Lung (tissue), 12 donors: ENCODE results near the gene GPR61. TPM values are rescaled to one million over a fixed set of nuclear protein-coding genes. Genes with fewer than 3 reads are reported as not detected.

Experiments
- ATAC-seq: fragments of 200-7000 bp; cut with Tn5 transposase; one replicate; pipeline ENCODE4 v1.9.1; 2020; ENCODE audit warnings: moderate number of reproducible peaks; ENCODE audit not compliant: insufficient read depth, low FRiP score
- DNase-seq, 3 donors: peaks; one replicate each; pipeline ENCODE4 v3.0.0-alpha.2; 2013 to 2017
- H3K27ac ChIP-seq, 2 donors: one replicate each; pipeline ENCODE4 v1.5.1; 2013; ENCODE audit warnings: mild to moderate bottlenecking in 2 of 2, moderate library complexity in 2 of 2, control low read depth in 1 of 2, inconsistent platforms in 1 of 2, low read depth in 1 of 2, low read length in 1 of 2
- H3K27me3 ChIP-seq, 3 donors: one replicate each; pipeline ENCODE4 v1.5.1; 2013; ENCODE audit warnings: low read length in 2 of 3; ENCODE audit not compliant: control insufficient read depth in 3 of 3, insufficient read depth in 3 of 3
- H3K36me3 ChIP-seq, 4 donors: one replicate each; pipeline ENCODE4 v1.5.1; 2013; ENCODE audit warnings: low read length in 4 of 4, mild to moderate bottlenecking in 1 of 4, moderate library complexity in 1 of 4; ENCODE audit not compliant: control insufficient read depth in 4 of 4, insufficient read depth in 4 of 4
- H3K4me1 ChIP-seq, 5 donors: one replicate each; pipeline ENCODE4 v1.5.1; 2013; ENCODE audit warnings: low read length in 5 of 5, mild to moderate bottlenecking in 2 of 5, moderate library complexity in 1 of 5; ENCODE audit not compliant: control insufficient read depth in 5 of 5, insufficient read depth in 5 of 5
- H3K4me3 ChIP-seq: one replicate; pipeline ENCODE4 v1.5.1; 2013; ENCODE audit warnings: mild to moderate bottlenecking, control low read depth, moderate library complexity
- H3K9ac ChIP-seq, 2 donors: one replicate each; pipeline ENCODE4 v1.5.1; 2013; ENCODE audit warnings: low read length in 2 of 2, control low read depth in 1 of 2; ENCODE audit not compliant: insufficient read depth in 1 of 2
- H3K9me3 ChIP-seq, 4 donors: one replicate each; pipeline ENCODE4 v1.5.1; 2013; ENCODE audit warnings: low read length in 3 of 4, mild to moderate bottlenecking in 1 of 4, moderate library complexity in 1 of 4; ENCODE audit not compliant: control insufficient read depth in 4 of 4, insufficient read depth in 3 of 4
- WGBS, 2 donors: extraction: QIAGEN DNeasy Blood & Tissue Kit; methylation state at CpG; one replicate each; pipeline ENCODE4 v1.1.7; 2013; 5-methylcytosine and 5-hydroxymethylcytosine counted together
- polyA plus RNA-seq, 2 donors: library from polyadenylated mRNA; stranded (reverse); fragments of 200-250 nt; gene quantifications; one replicate each; pipeline ENCODE4 v1.2.1, GENCODE V29; 2013
- total RNA-seq, 2 donors: library from RNA; depleted of rRNA in 1 of 2; stranded (reverse); fragments of >200 nt in 1 of 2; gene quantifications; one replicate each; pipeline ENCODE4 v1.2.1, GENCODE V29; 2014 to 2021
- TF ChIP-seq, protein P1 (sequence below): IDR thresholded peaks from 2 replicates; pipeline ENCODE4 v1.5.1; 2012; ENCODE audit warnings: mild to moderate bottlenecking; ENCODE audit errors: control extremely low read depth, extremely low read depth
- donor health status: control.
- donor health status: control.
- donor health status: Bipolar disorder and iron deficiency.
- donor health status: healthy.
- donor health status: DM: yes; HTN: yes; CAD: no.

The GPR61 gene
- total and polyA plus RNA-seq, 4 donors: not detected

DNA sequence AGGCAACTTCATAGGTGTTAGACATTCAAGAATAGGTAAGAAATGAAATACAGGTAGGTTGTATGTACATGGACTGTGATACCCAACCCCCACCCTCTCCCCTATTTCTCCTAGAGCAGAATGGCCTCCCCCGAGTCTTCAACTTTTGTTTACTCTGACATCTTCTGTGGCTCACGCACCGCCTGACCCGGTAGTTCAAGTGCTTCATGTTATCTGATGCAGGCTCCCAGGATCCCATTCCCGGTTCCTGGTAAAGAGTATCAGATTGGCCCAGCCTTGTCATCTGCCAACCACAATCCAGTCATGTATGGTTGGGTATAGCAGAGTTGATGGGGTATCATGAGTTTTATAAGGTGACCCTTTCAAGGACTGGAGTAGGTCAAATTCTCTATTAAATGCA lies 17.8 kb downstream of the GPR61 start:
- Histone ChIP-seq H3K27me3 (no peaks in the 10 kb centered on the region), H3K4me1 (peaks cover 0 to 18% (median 5%) of the 10 kb centered on the region in 5 donors), H3K9ac (no peak overlapping the region), H3K27ac (no peak overlapping the region), H3K4me3 (no peak overlapping the region), H3K9me3 (no peaks in the 10 kb centered on the region), H3K36me3 (peaks cover 0 to 1% (median 0%) of the 10 kb centered on the region in 4 donors)
- TF ChIP-seq, protein P1, sequence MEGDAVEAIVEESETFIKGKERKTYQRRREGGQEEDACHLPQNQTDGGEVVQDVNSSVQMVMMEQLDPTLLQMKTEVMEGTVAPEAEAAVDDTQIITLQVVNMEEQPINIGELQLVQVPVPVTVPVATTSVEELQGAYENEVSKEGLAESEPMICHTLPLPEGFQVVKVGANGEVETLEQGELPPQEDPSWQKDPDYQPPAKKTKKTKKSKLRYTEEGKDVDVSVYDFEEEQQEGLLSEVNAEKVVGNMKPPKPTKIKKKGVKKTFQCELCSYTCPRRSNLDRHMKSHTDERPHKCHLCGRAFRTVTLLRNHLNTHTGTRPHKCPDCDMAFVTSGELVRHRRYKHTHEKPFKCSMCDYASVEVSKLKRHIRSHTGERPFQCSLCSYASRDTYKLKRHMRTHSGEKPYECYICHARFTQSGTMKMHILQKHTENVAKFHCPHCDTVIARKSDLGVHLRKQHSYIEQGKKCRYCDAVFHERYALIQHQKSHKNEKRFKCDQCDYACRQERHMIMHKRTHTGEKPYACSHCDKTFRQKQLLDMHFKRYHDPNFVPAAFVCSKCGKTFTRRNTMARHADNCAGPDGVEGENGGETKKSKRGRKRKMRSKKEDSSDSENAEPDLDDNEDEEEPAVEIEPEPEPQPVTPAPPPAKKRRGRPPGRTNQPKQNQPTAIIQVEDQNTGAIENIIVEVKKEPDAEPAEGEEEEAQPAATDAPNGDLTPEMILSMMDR: no peak
- 89 to 93% methylated on average over 5 of the region's 5 CpGs for WGBS, 2 donors
- no peak for DNase-seq
- ATAC-seq: no peak

DNA sequence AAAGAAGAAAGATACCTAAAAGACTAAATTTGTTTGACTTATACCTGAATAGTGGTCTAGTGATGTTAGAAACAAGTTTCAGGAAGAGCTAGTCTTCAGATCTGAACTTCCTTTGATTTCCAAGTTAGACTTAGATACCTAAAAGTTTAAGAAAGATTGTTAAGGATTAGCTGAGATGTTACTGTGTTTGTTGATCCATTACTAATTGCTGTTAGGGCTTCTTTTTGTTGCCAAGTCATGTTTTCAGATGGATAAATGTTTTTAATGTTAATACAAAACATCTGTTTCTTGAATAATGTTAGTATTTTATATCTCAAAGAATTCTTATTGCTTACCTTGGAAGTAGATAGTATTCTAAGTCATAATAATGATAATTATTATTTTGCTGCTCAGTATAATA lies 20.3 kb downstream of the GPR61 start:
- Histone ChIP-seq H3K4me3 (no peak overlapping the region), H3K27ac (no peak overlapping the region), H3K36me3 (peaks cover 0 to 1% (median 0%) of the 10 kb centered on the region in 4 donors), H3K4me1 (peaks cover 0 to 28% (median 5%) of the 10 kb centered on the region in 5 donors), H3K9ac (no peak overlapping the region), H3K9me3 (no peaks in the 10 kb centered on the region), H3K27me3 (no peaks in the 10 kb centered on the region)
- TF ChIP-seq, protein P1: no peak
- ATAC-seq: no peak
- DNase-seq: no peak

DNA sequence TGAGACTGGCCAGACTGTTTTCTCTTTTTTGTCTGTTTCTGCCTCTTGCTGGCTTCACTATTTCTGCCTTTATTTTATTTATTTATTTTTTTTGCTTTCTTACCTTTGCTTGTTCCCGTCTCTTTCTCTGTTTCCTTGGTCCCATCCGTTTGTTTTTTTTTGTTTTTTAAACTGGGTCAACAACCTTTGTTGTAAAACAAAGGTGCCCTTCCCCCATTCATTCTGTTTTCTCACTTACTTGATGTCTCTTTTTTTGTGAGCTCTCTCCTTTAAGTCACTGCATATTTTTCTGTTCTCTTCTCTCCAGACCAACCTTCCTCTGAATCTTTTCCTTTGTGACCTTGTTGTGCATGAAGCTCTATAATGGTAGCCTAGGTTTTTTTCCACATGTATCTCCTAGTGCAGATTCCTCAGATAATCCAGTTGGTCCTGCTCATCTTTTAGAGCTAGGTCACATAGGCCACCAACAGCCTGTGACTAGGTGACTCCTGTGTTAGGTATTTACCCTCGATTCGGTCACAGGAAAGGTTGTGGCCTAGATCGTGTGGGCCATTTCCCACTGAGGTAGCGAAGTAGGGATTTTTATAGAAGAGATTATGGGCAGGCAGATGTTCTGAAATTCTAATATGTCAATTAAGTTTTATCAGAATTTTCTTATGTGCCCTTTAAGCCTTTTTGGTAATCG lies 24.7 kb downstream of the GPR61 start:
- Histone ChIP-seq H3K27ac (no peak overlapping the region), H3K36me3 (peaks cover 0 to 3% (median 0%) of the 10 kb centered on the region in 4 donors), H3K27me3 (no peaks in the 10 kb centered on the region), H3K4me3 (no peak overlapping the region), H3K9ac (no peak overlapping the region), H3K4me1 (peaks cover 0 to 54% (median 6%) of the 10 kb centered on the region in 5 donors), H3K9me3 (no peaks in the 10 kb centered on the region)
- 78 to 83% methylated on average over 7 of the region's 7 CpGs for WGBS, 2 donors
- TF ChIP-seq, protein P1: no peak
- DNase-seq (no peak), ATAC-seq (no peak)

DNA sequence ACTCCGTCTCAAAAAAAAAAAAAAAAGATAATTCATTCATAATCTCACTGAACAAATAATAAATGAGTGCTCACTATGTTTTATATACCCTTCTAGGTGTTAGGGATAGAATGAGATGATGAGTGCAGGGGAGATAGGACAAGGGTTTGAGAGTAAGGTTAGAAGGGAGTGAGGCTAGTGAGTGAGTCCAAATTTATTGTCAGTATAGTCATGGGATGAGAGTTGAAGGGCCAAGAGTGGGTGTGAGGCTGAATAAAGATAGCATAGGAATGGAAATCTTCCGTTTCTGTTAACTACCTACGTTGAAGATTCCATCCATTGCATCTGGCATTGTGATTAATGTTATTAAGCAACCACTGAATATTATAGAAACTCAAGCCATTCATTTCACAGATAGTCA lies 25.6 kb downstream of the GPR61 start:
- Histone ChIP-seq H3K4me3 (no peak overlapping the region), H3K9me3 (no peaks in the 10 kb centered on the region), H3K9ac (no peak overlapping the region), H3K4me1 (peaks cover 0 to 57% (median 6%) of the 10 kb centered on the region in 5 donors), H3K27ac (no peak overlapping the region), H3K36me3 (peaks cover 0 to 3% (median 0%) of the 10 kb centered on the region in 4 donors), H3K27me3 (no peaks in the 10 kb centered on the region)
- WGBS, 2 donors: 96 to 98% methylated on average over 3 of the region's 3 CpGs
- TF ChIP-seq, protein P1: no peak
- ATAC-seq (no peak), DNase-seq (no peak)
